PC-9 (cell line): ENCODE results near the gene SNX13. TPM values are rescaled to one million over a fixed set of nuclear protein-coding genes. Genes with fewer than 3 reads are reported as not detected.

Source experiments
- BruUV-seq: library from RNA; stranded (reverse); fragments of 400-500 nt; replicated peaks from 2 replicates; lab custom pipeline; 2021; lab: Mats Ljungman, UMichigan
- CTCF ChIA-PET: fragments of 300-600 bp; sonication (Branson Sonifier 250); formaldehyde crosslinking; loops from one replicate; lab custom pipeline; 2022; ENCODE audit warnings: antibody characterized with exemption; lab: Charles Lee
- POLR2A ChIA-PET: fragments of 300-600 bp; sonication (Branson Sonifier 250); formaldehyde crosslinking; loops from one replicate; lab custom pipeline; 2022; ENCODE audit warnings: antibody characterized with exemption; ENCODE audit not compliant: unreplicated experiment; lab: Charles Lee
- DNase-seq, 2 experiments: peaks; one replicate each; pipeline versions ENCODE4 v3.0.0 to v3.0.0-alpha.2; 2015 to 2022; ENCODE audit warnings: mixed read lengths in 1 of 2
- H2AFZ ChIP-seq: fragments of 200-600 bp; sonication (generic); 2 replicates; pipeline ENCODE4 v1.8.1; 2017; ENCODE audit warnings: antibody characterized with exemption
- H3F3A ChIP-seq: fragments of 200-600 bp; sonication (generic); 2 replicates; pipeline ENCODE4 v1.8.1; 2017; ENCODE audit warnings: antibody characterized with exemption, mild to moderate bottlenecking, low read depth; ENCODE audit not compliant: insufficient read depth
- H3K27ac ChIP-seq: fragments of 200-600 bp; sonication (generic); 2 replicates; pipeline ENCODE4 v1.6.1; 2016; ENCODE audit warnings: mixed run types
- H3K27me3 ChIP-seq: fragments of 200-600 bp; sonication (generic); 2 replicates; pipeline ENCODE4 v1.6.1; 2016; ENCODE audit warnings: low read depth, mixed run types; ENCODE audit not compliant: insufficient read depth
- H3K36me3 ChIP-seq: fragments of 200-600 bp; sonication (generic); 2 replicates; pipeline ENCODE4 v1.6.1; 2016; ENCODE audit warnings: low read depth, mixed run types
- H3K4me1 ChIP-seq: fragments of 200-600 bp; sonication (generic); replicated peaks from 2 replicates; pipeline ENCODE4 v1.6.1; 2016; ENCODE audit warnings: mixed run types; ENCODE audit not compliant: insufficient read depth
- H3K4me2 ChIP-seq: fragments of 200-600 bp; sonication (generic); 2 replicates; pipeline ENCODE4 v1.6.1; 2017; ENCODE audit warnings: mixed run types
- H3K4me3 ChIP-seq: fragments of 200-600 bp; sonication (generic); 2 replicates; pipeline ENCODE4 v1.6.1; 2016; ENCODE audit warnings: mixed run types
- H3K79me2 ChIP-seq: fragments of 200-600 bp; sonication (generic); 2 replicates; pipeline ENCODE4 v1.6.1; 2017; ENCODE audit warnings: low read depth, mixed run types
- H3K9me2 ChIP-seq: fragments of 200-600 bp; sonication (generic); 2 replicates; pipeline ENCODE4 v1.8.1; 2017; ENCODE audit warnings: mild to moderate bottlenecking; ENCODE audit not compliant: insufficient read depth
- H3K9me3 ChIP-seq: fragments of 200-600 bp; sonication (generic); 2 replicates; pipeline ENCODE4 v1.8.1; 2016; ENCODE audit warnings: low read depth; ENCODE audit not compliant: insufficient read depth
- H4K20me1 ChIP-seq: fragments of 200-600 bp; sonication (generic); 2 replicates; pipeline ENCODE4 v1.8.1; 2017; ENCODE audit not compliant: insufficient read depth
- EZH2 ChIP-seq: fragments of 200-600 bp; sonication (generic); IDR thresholded peaks from 2 replicates; pipeline ENCODE4 v1.8.0; 2017; ENCODE audit warnings: antibody characterized with exemption, low read depth
- intact Hi-C: fragments of 100-400 bp; cut with micrococcal nuclease; formaldehyde crosslinking; loops from one replicate; pipeline ENCODE4 v1.10.0; 2022; ENCODE audit not compliant: unreplicated experiment
- total RNA-seq: library from RNA; stranded (reverse); gene quantifications from 2 replicates; pipeline ENCODE4 v1.2.3, GENCODE V29; 2021
- TF ChIP-seq, protein P1 (sequence below): fragments of 200-600 bp; sonication (generic); conservative IDR thresholded peaks from 2 replicates; pipeline ENCODE4 v1.6.1; 2017; ENCODE audit warnings: mixed run types, antibody characterized with exemption, mild to moderate bottlenecking, moderate library complexity

Gene SNX13
- total RNA-seq, 1 experiment from 2014 or later = 56.3 TPM

- H3K36me3 ChIP-seq = peaks cover 21% of the 10 kb centered on the region; the same call in 1 of the 2 replicates
- no peaks in the 10 kb centered on the region for H4K20me1 ChIP-seq
- intact Hi-C loops = no loop called here
- BruUV-seq = no TSS peak
- no peak for DNase-seq
- H3K9me2 ChIP-seq = no peaks in the 10 kb centered on the region
- TF ChIP-seq, protein P1, sequence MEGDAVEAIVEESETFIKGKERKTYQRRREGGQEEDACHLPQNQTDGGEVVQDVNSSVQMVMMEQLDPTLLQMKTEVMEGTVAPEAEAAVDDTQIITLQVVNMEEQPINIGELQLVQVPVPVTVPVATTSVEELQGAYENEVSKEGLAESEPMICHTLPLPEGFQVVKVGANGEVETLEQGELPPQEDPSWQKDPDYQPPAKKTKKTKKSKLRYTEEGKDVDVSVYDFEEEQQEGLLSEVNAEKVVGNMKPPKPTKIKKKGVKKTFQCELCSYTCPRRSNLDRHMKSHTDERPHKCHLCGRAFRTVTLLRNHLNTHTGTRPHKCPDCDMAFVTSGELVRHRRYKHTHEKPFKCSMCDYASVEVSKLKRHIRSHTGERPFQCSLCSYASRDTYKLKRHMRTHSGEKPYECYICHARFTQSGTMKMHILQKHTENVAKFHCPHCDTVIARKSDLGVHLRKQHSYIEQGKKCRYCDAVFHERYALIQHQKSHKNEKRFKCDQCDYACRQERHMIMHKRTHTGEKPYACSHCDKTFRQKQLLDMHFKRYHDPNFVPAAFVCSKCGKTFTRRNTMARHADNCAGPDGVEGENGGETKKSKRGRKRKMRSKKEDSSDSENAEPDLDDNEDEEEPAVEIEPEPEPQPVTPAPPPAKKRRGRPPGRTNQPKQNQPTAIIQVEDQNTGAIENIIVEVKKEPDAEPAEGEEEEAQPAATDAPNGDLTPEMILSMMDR = no peak
- no peak overlapping the region for H3K4me3 ChIP-seq
- H3K4me1 ChIP-seq = no peaks in the 10 kb centered on the region
- no peak overlapping the region for H3K27ac ChIP-seq
- ChIA-PET CTCF (no interaction called here), POLR2A (no interaction called here)
- H2AFZ ChIP-seq = no peak overlapping the region
- 0 out of 2 replicates have a peak, but pooled peaks cover 5% of the 10 kb centered on the region for H3K9me3 ChIP-seq
- no peak overlapping the region for H3K4me2 ChIP-seq
- no peaks in the 10 kb centered on the region for H3K79me2 ChIP-seq
- no peaks in the 10 kb centered on the region for H3K27me3 ChIP-seq
- no peaks in the 10 kb centered on the region; the same call in 1 of the 2 replicates for H3F3A ChIP-seq
Measured at GRCh38 chr7:17863095-17863808, 77.0 kb downstream of the SNX13 start.

- no TSS peak for BruUV-seq
- Histone ChIP-seq H2AFZ (no peak overlapping the region), H3K9me3 (0 out of 2 replicates have a peak, but pooled peaks cover 11% of the 10 kb centered on the region), H3F3A (no peaks in the 10 kb centered on the region; the same call in 1 of the 2 replicates), H3K4me3 (no peak overlapping the region), H4K20me1 (no peaks in the 10 kb centered on the region), H3K79me2 (no peaks in the 10 kb centered on the region), H3K36me3 (peaks cover 25% of the 10 kb centered on the region), H3K4me2 (no peak overlapping the region), H3K27me3 (no peaks in the 10 kb centered on the region), H3K4me1 (no peaks in the 10 kb centered on the region), H3K9me2 (no peaks in the 10 kb centered on the region), H3K27ac (no peak overlapping the region)
- POLR2A ChIA-PET = no interaction called here
- no peak for TF ChIP-seq EZH2
- TF ChIP-seq, protein P1 = no peak
- intact Hi-C loops = no loop called here
- DNase-seq = no peak
- CTCF ChIA-PET = no interaction called here
Measured at GRCh38 chr7:17856251-17856650, 84.0 kb downstream of the SNX13 start.

DNA sequence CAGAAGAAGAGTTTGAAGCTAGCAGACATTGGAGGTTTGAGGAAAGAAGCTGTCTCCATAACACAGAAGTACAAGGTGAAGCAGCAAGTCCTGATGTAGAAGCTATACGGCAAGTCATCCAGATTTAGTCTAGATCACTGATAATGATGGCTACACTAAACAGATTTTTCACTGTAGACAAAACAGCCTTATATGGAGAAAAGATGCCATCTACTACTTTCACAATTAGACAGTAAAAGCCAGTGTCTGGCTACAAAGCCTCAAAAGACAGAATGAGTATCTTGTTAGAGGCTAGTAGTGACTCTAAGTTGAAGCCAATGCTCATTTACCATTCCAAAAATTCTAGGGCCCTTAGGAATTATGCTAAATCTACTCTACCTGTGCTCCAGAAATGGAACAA is 85.1 kb downstream of the SNX13 start:
- H3K27ac ChIP-seq = no peak overlapping the region
- H3K36me3 ChIP-seq = peaks cover 27% of the 10 kb centered on the region
- ChIA-PET POLR2A (no interaction called here), CTCF (no interaction called here)
- H3K27me3 ChIP-seq = no peaks in the 10 kb centered on the region
- H2AFZ ChIP-seq = no peak overlapping the region
- no peaks in the 10 kb centered on the region for H4K20me1 ChIP-seq
- no peak overlapping the region for H3K4me3 ChIP-seq
- no peak for DNase-seq
- peaks cover 3% of the 10 kb centered on the region for H3F3A ChIP-seq
- H3K9me3 ChIP-seq = 0 out of 2 replicates have a peak, but pooled peaks cover 11% of the 10 kb centered on the region
- no peaks in the 10 kb centered on the region for H3K79me2 ChIP-seq
- no peaks in the 10 kb centered on the region for H3K4me1 ChIP-seq
- intact Hi-C loops = no loop called here
- TF ChIP-seq EZH2 = no peak
- TF ChIP-seq, protein P1 = no peak
- no TSS peak for BruUV-seq
- no peak overlapping the region for H3K4me2 ChIP-seq
- no peaks in the 10 kb centered on the region for H3K9me2 ChIP-seq
